ENCODE measurements around the gene STXBP5.

DNA sequence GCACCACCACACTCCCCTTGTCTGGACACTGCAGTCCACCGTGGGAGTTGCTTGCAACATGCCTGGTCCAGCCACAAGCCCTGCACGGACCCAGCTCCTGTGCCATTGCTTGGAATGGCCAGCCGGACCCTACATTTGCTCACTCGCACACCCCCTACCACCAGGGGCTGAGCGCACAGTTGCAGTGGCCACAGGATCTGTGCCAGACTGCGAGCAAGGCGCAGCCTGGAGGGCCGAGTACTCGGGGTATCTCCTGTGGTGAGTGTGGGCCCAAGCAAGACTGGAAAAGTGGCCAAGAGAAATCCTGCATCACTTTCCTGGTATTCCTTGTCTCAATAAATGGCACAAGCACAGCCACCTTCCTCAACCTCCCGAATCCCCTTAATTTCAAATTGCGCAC is 218.9 kb downstream of the STXBP5 start:
- TF ChIP-seq, protein P1, sequence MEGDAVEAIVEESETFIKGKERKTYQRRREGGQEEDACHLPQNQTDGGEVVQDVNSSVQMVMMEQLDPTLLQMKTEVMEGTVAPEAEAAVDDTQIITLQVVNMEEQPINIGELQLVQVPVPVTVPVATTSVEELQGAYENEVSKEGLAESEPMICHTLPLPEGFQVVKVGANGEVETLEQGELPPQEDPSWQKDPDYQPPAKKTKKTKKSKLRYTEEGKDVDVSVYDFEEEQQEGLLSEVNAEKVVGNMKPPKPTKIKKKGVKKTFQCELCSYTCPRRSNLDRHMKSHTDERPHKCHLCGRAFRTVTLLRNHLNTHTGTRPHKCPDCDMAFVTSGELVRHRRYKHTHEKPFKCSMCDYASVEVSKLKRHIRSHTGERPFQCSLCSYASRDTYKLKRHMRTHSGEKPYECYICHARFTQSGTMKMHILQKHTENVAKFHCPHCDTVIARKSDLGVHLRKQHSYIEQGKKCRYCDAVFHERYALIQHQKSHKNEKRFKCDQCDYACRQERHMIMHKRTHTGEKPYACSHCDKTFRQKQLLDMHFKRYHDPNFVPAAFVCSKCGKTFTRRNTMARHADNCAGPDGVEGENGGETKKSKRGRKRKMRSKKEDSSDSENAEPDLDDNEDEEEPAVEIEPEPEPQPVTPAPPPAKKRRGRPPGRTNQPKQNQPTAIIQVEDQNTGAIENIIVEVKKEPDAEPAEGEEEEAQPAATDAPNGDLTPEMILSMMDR (IDR thresholded peaks at IDR 0.05), result no peak
- no peak for TF ChIP-seq EZH2 (IDR thresholded peaks at IDR 0.05; ENCODE audit: borderline replicate concordance, insufficient read depth, low read depth, low read length, poor library complexity, severe bottlenecking)
